C4-2B (cell line): ENCODE results near the gene ZNF558.
"Not testable (repeated sequence)": the region's sequence is repeated elsewhere in the genome, so short reads cannot be mapped to it uniquely, and the experiment has no call there.

Source experiments
- H3K27ac ChIP-seq: fragments of 450-650 bp; 2 replicates; pipeline ENCODE4 v1.5.1; 2017
- CTCF ChIP-seq: fragments of 450-650 bp; conservative IDR thresholded peaks from 2 replicates; pipeline ENCODE4 v1.5.1; 2017; ENCODE audit warnings: mild to moderate bottlenecking
- ZFX ChIP-seq: fragments of 450-650 bp; IDR thresholded peaks from 2 replicates; pipeline ENCODE4 v1.6.1; 2017

Gene ZNF558

GRCh38 chr19:8811315-8812172, 20.6 kb downstream of the ZNF558 start:
- TF ChIP-seq CTCF (no peak), ZFX (no peak)

GRCh38 chr19:8806661-8807060, 25.4 kb downstream of the ZNF558 start:
- TF ChIP-seq CTCF (no peak), ZFX (no peak)

More at GRCh38 chr19:8811315-8812172, 20.6 kb downstream of the ZNF558 start:
- no peak overlapping the region for H3K27ac ChIP-seq

GRCh38 chr19:8794823-8795222, 37.3 kb downstream of the ZNF558 start:
- TF ChIP-seq ZFX: no peak
- no peak for TF ChIP-seq CTCF
- no peak overlapping the region for H3K27ac ChIP-seq

More at GRCh38 chr19:8806661-8807060, 25.4 kb downstream of the ZNF558 start:
- H3K27ac ChIP-seq: no peak overlapping the region

- H3K27ac ChIP-seq: not testable (repeated sequence)
Observed at GRCh38 chr19:8773587-8773986, 58.5 kb downstream of the ZNF558 start.

GRCh38 chr19:8769265-8769664, 62.8 kb downstream of the ZNF558 start:
- not testable (repeated sequence) for H3K27ac ChIP-seq

- H3K27ac ChIP-seq: not testable (repeated sequence)
Observed at GRCh38 chr19:8767257-8767656, 64.8 kb downstream of the ZNF558 start.
